ENCODE results near the gene EXOC6B. TPM values are rescaled to one million over a fixed set of nuclear protein-coding genes. Genes with fewer than 3 reads are reported as not detected.

Gene EXOC6B
- total RNA-seq, 1 donor from 2014 or later, result 139 TPM

DNA sequence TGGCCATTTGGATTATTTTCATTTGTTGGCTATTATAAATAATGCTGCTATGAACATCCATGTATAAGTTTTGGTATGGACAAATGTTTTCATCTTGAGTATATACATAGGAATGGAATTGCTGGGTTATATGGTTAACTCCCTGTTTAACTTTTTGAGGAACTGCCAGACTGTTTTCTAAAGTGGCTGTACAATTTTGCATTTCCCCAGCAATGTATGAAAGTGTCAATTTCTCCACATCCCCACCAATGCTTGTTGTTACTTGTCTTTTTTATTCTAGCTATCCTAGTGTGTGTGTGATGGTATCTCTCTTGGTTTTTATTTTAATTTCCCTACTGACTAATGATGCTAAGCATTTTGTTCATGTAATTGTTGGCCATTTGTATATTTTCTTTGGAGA is 587.5 kb downstream of the EXOC6B start:
- H3K4me1 ChIP-seq, result peaks cover 25% of the 10 kb centered on the region
- TF ChIP-seq, protein P1, sequence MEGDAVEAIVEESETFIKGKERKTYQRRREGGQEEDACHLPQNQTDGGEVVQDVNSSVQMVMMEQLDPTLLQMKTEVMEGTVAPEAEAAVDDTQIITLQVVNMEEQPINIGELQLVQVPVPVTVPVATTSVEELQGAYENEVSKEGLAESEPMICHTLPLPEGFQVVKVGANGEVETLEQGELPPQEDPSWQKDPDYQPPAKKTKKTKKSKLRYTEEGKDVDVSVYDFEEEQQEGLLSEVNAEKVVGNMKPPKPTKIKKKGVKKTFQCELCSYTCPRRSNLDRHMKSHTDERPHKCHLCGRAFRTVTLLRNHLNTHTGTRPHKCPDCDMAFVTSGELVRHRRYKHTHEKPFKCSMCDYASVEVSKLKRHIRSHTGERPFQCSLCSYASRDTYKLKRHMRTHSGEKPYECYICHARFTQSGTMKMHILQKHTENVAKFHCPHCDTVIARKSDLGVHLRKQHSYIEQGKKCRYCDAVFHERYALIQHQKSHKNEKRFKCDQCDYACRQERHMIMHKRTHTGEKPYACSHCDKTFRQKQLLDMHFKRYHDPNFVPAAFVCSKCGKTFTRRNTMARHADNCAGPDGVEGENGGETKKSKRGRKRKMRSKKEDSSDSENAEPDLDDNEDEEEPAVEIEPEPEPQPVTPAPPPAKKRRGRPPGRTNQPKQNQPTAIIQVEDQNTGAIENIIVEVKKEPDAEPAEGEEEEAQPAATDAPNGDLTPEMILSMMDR (IDR thresholded peaks at IDR 0.05; ENCODE audit: borderline replicate concordance), result no peak

DNA sequence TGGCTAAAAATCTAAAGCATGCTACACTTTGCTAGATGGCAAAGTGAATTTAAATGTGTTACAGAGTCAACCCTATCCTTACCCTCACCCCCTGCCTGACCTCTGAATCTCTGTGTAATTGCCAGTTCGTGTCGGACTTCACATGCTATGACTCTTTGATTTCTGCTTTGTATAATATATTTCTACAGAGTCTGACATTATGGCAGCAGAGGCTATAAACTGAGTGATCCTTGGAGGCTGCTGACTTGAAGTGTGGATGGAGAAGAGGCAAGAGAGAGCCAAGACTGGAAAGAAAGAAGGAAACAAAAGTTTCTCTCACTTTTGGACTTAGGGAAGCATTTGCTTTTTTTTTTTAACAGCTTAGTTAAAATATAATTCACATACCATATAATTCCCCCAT is 588.3 kb downstream of the EXOC6B start:
- no peaks in the 10 kb centered on the region for H3K36me3 ChIP-seq
- peaks cover 4% of the 10 kb centered on the region for H3K9me3 ChIP-seq (replicated peaks)
- H3K4me3 ChIP-seq, result no peak overlapping the region
- H3K27ac ChIP-seq (replicated peaks), result no peak overlapping the region
- peaks cover 25% of the 10 kb centered on the region for H3K4me1 ChIP-seq
- DNase-seq, result no peak
- TF ChIP-seq, protein P1 (IDR thresholded peaks at IDR 0.05; ENCODE audit: borderline replicate concordance), result no peak
- intact Hi-C loops (cut with micrococcal nuclease), result no loop called here
- no peaks in the 10 kb centered on the region for H3K27me3 ChIP-seq (ENCODE audit: low read depth)

More for the DNA sequence above, 587.5 kb downstream of the EXOC6B start:
- Histone ChIP-seq H3K27ac (replicated peaks) (no peak overlapping the region), H3K36me3 (no peaks in the 10 kb centered on the region), H3K27me3 (ENCODE audit: low read depth) (no peaks in the 10 kb centered on the region), H3K9me3 (replicated peaks) (peaks cover 4% of the 10 kb centered on the region), H3K4me3 (no peak overlapping the region)
- no peak for DNase-seq
- intact Hi-C loops (cut with micrococcal nuclease), result no loop called here

DNA sequence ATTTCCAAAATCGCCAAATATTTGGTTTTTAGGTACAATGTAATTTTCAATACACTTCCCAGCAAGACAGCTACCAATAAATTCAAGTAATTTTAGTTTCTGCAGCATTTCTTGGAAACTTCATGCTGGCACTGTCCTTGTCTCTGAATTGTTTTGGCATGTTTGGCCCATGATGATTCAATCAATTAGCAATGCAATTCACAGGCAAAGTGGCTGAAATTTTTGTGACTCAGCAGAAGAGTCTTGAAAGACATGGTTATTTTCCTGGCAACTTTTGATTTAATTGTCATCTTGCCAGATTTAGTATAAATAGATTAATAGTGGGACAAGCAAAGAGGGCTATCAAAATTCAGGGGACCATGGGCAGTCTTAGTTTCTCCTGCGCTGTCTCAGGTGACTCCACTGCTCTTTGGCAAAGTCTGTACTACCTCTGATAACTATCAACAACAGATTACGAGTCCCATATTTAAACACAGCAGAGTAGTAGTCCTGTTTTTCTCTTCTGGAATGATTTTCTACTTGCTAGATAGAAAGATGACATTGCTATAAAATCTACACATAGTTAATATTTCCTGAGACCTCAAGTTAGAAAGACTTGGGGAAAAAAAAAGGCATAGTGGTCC is 589.3 kb downstream of the EXOC6B start:
- no peaks in the 10 kb centered on the region for H3K27me3 ChIP-seq (ENCODE audit: low read depth)
- no peak overlapping the region for H3K4me3 ChIP-seq
- peaks cover 22% of the 10 kb centered on the region for H3K4me1 ChIP-seq
- DNase-seq, result no peak
- H3K9me3 ChIP-seq (replicated peaks), result peaks cover 4% of the 10 kb centered on the region
- TF ChIP-seq, protein P1 (IDR thresholded peaks at IDR 0.05; ENCODE audit: borderline replicate concordance), result no peak
- intact Hi-C loops (cut with micrococcal nuclease), result no loop called here
- no peak overlapping the region for H3K27ac ChIP-seq (replicated peaks)
- no peaks in the 10 kb centered on the region for H3K36me3 ChIP-seq

DNA sequence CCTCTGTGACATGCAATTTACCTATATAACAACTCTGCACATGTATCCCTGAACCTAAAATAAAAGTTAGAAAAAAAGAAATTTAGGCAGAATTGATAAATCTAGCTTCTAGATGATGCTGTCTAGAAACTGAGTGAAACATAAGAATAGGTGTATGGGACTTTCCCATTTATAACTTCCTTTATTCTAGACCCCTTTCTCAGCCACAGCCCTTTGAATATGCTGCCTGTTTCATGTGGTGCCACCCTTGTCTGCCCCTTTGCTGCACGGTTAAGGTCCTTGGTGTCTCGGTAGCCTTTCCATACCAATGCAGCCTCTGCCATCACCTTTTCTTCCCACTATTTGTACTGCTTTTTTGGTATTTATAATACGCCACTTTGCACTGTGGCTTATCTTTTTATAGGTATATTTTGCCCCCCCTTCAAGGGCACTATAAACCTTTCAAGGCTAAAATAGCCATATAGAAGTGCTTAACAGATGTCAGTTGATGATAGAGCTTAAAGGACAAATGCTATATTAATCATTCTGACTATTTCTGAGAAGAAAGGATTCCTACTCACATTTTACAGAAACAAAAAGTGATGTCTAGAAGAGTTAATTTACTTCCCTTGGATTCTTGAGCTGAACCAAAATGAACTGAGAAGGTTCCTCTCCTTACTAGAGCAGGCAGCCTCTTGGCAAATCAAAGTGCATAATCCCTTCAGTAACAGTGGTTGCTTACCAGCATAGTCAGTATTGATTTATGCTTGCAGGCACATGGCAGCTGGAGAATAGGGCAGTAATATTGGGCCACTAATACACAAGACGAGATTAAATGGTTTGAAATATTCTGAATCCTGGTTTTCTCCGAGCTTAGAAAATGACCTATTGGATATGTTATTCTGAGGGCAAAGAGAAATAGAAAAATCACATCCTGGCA is 590.1 kb downstream of the EXOC6B start:
- H3K4me1 ChIP-seq, result peaks cover 16% of the 10 kb centered on the region
- H3K27me3 ChIP-seq (ENCODE audit: low read depth), result no peaks in the 10 kb centered on the region
- DNase-seq, result no peak
- no peaks in the 10 kb centered on the region for H3K36me3 ChIP-seq
- H3K9me3 ChIP-seq (replicated peaks), result peaks cover 4% of the 10 kb centered on the region
- no peak overlapping the region for H3K27ac ChIP-seq (replicated peaks)
- H3K4me3 ChIP-seq, result no peak overlapping the region
- intact Hi-C loops (cut with micrococcal nuclease), result no loop called here
- TF ChIP-seq, protein P1 (IDR thresholded peaks at IDR 0.05; ENCODE audit: borderline replicate concordance), result no peak

DNA sequence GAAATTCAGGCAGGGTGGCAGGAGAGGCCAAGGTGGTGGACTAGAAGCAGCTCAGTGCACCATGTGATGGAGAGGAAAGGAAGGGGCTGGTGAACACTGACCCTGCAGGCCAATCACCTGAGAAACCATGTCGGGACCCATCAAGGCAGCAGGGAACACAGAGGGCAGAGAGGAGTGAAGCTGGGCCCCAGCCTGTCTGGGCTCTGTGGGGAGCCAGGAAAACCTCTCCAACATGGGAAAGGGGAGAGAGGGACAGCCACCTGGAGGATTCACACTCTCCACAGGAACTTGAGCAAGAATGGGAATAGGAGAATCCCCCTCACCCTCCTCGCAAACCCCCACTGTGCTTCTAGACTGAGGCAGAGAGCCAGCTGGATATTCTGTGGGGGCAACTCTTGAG is 592.6 kb downstream of the EXOC6B start:
- Histone ChIP-seq H3K9me3 (replicated peaks) (peaks cover 4% of the 10 kb centered on the region), H3K4me1 (peaks cover 14% of the 10 kb centered on the region), H3K4me3 (no peak overlapping the region), H3K27me3 (ENCODE audit: low read depth) (no peaks in the 10 kb centered on the region), H3K27ac (replicated peaks) (no peak overlapping the region), H3K36me3 (no peaks in the 10 kb centered on the region)
- intact Hi-C loops (cut with micrococcal nuclease), result no loop called here
- TF ChIP-seq, protein P1 (IDR thresholded peaks at IDR 0.05; ENCODE audit: borderline replicate concordance), result no peak
- DNase-seq, result no peak

Data from left ventricle myocardium inferior (tissue), 1 donor.